ENCODE measurements around the gene SERTM1. TPM values are rescaled to one million over a fixed set of nuclear protein-coding genes. Genes with fewer than 3 reads are reported as not detected.

Gene SERTM1
- not detected in 2 replicates for total RNA-seq (2014; rRNA removed; shearing (Covaris generic))
- not detected in 2 replicates for polyA plus RNA-seq (2014; cell fraction: nucleus; rRNA removed)

DNA sequence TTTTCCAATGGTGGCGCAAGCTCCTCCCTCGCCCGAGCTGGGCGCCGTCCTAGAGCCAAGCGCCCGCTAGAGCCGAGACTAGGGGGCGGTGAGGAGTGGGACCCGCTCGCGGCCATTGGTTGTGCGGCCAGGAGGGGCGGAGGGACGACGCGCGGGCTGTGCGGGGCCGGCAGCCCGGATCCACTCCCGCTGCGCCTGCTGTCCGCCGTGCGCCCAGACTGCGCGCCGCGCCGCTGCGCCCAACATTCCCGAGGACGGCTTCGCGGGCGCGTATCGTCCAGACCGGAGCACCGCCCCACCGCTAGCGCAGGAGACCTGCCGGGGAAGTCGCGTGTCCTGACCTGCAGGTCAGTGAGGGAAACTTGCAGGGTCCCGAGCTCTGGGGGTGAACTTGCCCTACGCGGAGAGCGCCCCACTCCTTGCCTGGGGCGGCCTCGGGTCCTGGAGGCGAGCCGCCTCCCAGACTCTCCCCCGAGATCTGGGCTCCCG, at the start of gene SERTM1:
SERTM1 (plus strand) TSS at position 183 of the 489 bp plus-strand sequence. CDS start 21,059 bp downstream, outside the sequence.
- no peak for DNase-seq (ENCODE audit: extremely low read depth, low read depth)

- DNase-seq (ENCODE audit: extremely low read depth, low read depth): no peak
Observed at GRCh38 chr13:36628377-36629056, 45.3 kb upstream of the SERTM1 start.

DNA sequence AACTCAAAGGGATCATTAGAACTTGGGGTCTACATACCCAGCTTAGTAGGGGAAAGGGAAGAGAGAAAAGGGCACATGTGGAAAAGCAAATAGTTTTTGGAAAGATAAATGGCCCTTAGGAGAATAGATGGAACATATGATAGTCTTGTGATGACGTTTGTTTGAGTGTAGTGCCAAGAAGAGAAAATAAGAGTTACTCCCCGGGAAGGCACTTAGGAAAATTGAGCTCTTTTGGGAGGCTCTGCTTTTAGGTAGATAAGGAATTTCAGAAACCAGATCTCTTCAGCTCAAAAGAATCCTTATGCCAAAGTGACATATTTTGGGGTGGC, 44.8 kb upstream of the SERTM1 start:
- DNase-seq (ENCODE audit: extremely low read depth, low read depth): no peak

- DNase-seq (ENCODE audit: extremely low read depth, low read depth): no peak
Observed at GRCh38 chr13:36630181-36630803, 43.5 kb upstream of the SERTM1 start.

- no peak for DNase-seq (ENCODE audit: extremely low read depth, low read depth)
Observed at GRCh38 chr13:36639610-36640009, 34.2 kb upstream of the SERTM1 start.

DNA sequence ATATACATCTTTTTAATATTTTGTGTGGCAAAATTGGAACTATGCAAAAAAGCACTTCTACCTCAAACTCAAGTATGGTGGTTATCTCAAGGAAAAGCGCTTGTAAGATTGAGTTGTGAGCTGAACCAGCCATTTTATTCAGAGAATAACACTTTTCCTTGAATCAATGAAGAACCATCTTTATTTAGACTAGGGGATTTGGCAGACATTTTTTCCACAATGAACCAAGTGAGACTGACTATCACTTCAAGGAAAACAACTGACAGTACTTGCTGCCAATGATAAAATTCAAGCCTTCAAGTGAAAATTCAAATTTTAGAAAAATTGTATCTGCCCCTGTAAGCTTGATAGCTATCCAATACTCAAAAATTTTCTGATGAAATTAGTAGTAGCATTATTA, 23.2 kb upstream of the SERTM1 start:
- no peak for DNase-seq (ENCODE audit: extremely low read depth, low read depth)

- no peak for DNase-seq (ENCODE audit: extremely low read depth, low read depth)
Observed at GRCh38 chr13:36665630-36666029, 8.2 kb upstream of the SERTM1 start.

- DNase-seq (ENCODE audit: extremely low read depth, low read depth): no peak
Observed at GRCh38 chr13:36666477-36667229, 7.2 kb upstream of the SERTM1 start.

- DNase-seq (ENCODE audit: extremely low read depth, low read depth): no peak
Observed at GRCh38 chr13:36668316-36668715, 5.5 kb upstream of the SERTM1 start.

GRCh38 chr13:36673352-36673751, 468 bp upstream of the SERTM1 start:
- no peak for DNase-seq (ENCODE audit: extremely low read depth, low read depth)

DNA sequence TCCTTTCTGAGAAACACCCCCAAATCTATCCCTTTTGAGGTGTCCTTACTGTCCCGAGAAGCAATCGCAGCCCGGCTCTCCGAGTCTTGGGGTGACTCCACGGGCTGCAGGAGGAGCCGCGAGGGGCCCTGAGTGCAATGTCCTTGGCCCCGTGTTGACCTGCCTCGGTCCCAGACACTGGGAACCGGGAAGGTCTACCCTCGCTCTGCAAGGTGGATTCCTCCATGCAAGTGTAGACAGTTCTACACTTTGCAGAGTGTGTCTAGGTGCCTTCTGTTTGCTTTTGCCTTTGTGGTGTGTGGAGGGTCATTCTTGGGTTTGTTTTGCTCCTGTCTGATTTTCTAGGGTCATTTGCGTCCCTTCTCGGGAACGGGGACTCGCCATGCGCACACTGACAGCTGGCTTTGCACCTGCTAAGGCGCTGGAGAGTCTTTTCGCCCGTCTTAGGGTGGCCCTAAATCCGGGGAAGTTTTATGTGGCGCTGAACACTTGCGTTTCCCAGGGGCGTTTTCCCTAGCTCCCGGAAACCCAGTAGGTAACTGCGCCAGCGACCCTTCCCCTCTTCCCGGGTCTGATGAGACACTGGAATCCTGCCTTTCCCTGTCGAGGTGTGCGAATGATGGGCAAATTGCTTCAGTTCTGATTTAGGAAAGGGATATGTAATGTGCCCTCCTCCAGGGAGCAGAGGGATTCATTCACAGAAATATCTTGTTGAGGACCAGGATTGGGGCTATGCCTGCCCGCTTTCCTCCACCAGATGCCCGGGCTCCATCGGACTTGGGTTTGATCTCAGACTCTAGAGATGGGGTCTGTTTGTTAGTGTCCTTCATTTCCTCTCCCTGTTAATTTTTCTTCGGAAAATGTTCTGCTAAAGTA, 755 bp downstream of the SERTM1 start:
- no peak for DNase-seq (ENCODE audit: extremely low read depth, low read depth)

GRCh38 chr13:36675213-36675536, 1.4 kb downstream of the SERTM1 start:
- no peak for DNase-seq (ENCODE audit: extremely low read depth, low read depth)

DNA sequence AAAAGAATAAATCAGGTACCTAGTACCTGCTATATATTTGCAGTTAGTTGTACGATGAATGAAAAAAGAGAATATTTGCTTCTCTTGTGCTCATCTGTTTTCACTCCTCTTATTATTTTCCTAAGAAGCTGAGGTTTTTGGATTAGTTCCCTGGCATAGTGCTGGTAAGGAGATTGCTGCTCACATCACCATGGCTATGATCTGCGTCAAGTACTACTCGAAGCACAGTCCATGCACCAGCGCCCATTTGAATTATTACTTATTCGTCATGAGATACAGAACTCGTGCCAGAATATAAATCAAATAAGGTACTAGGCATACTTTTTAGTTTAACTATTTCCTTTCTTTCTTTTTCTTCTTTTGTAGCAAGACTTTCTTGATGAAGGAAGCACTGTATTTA, 7.1 kb downstream of the SERTM1 start:
- no peak for DNase-seq (ENCODE audit: extremely low read depth, low read depth)

DNA sequence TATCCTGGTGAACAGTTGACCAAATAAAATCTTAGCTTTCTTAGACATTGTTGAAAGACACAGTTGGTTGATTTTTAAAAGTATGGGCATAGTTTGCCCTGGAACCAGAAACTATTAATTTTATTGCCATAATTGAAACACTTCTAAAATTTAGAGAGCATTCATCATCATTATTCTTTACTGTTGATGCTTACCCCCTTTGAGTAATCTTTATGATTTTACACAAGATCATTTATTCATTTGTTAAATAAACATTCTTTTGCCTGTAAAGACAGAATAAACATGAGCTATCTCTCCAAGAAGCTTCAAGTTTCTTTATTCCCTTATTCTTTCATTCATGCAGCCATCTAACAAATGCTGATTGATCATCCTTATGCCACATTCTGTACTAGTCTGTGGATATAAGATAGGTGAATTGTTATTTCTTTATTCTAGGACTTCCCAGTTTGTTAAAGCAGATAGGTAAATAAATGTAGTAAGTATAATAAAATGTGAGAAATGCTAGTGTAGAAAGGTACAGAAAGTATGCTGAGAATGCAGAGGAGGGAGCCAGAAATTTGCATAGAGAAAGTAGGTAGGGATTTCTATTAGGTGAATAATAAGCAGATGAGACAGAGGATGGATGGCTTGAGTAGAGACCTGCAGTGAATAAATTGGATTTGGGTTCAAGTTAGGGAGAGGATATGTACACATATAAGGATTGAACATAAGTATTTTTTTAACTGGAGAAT, 8.2 kb downstream of the SERTM1 start:
- DNase-seq (ENCODE audit: extremely low read depth, low read depth): no peak

- no peak for DNase-seq (ENCODE audit: extremely low read depth, low read depth)
Observed at GRCh38 chr13:36683701-36684100, 9.9 kb downstream of the SERTM1 start.

- no peak for DNase-seq (ENCODE audit: extremely low read depth, low read depth)
Observed at GRCh38 chr13:36685927-36686326, 12.1 kb downstream of the SERTM1 start.

DNA sequence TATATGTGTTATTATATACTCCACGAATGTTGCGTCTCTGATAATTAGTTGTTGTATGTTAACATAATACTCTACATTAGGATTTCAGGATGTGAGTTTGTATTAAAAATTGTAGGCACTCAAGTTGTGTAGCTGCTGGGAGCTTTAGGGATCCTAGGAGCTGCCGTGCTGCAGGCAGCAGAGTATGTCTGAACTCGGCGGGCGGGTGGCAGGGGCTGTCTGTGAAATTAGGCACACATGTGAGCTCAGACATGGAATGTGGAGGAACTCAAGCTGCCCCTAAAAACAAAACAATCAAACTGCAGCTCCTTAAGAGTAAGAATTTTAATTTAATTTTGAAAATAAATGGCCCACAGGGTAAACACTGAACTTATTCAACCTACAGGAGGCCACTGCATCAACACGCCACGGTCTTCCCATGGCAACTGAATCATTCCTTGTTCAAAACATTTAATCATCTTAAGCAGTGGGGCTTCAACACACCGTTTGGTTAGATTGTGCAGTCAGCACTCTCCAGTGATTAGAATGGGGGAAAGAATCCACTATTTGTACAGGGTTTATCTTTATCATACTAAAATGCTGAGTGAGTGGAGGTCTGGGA, 22.7 kb downstream of the SERTM1 start:
- no peak for DNase-seq (ENCODE audit: extremely low read depth, low read depth)

DNA sequence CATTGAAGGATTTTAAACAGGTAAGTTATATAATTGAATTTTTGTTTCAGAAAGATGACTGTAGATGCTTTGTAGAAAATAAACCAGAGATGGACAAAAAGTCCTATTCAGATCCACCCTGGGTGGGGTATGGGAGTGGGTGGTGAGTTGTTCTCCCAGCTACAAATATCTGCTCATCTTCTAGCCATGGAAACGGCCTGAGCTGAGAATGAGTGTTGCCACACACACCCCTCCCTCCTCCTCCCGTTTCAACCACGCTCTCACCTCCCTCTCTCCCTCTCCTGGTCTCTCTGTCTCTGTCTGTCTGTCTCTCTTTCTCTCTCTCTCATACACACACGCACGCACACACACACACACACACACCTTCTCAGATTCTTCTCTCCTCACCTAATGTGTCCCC, 26.4 kb downstream of the SERTM1 start:
- no peak for DNase-seq (ENCODE audit: extremely low read depth, low read depth)

- no peak for DNase-seq (ENCODE audit: extremely low read depth, low read depth)
Observed at GRCh38 chr13:36706755-36707154, 32.9 kb downstream of the SERTM1 start.
